GM19468 (cell line): ENCODE results near the gene KCNH5.
"Not testable (repeated sequence)": the region's sequence is repeated elsewhere in the genome, so short reads cannot be mapped to it uniquely, and the experiment has no call there.

ENCODE experiments used
- ATAC-seq: cut with Tn5 transposase; IDR thresholded peaks from one replicate; pipeline ENCODE4 v1.9.1; 2021; ENCODE audit warnings: mild to moderate bottlenecking, moderate library complexity, moderate number of reproducible peaks; ENCODE audit not compliant: unreplicated experiment; ENCODE audit errors: extremely low read depth

Gene KCNH5

GRCh38 chr14:62897771-62898170, 147.5 kb downstream of the KCNH5 start:
- ATAC-seq, result no peak

GRCh38 chr14:62896932-62897456, 148.3 kb downstream of the KCNH5 start:
- ATAC-seq, result no peak

GRCh38 chr14:62894736-62895135, 150.5 kb downstream of the KCNH5 start:
- no peak for ATAC-seq

GRCh38 chr14:62889364-62889763, 155.9 kb downstream of the KCNH5 start:
- no peak for ATAC-seq

GRCh38 chr14:62886461-62886860, 158.8 kb downstream of the KCNH5 start:
- ATAC-seq, result no peak

GRCh38 chr14:62885451-62885850, 159.8 kb downstream of the KCNH5 start:
- ATAC-seq, result no peak

DNA sequence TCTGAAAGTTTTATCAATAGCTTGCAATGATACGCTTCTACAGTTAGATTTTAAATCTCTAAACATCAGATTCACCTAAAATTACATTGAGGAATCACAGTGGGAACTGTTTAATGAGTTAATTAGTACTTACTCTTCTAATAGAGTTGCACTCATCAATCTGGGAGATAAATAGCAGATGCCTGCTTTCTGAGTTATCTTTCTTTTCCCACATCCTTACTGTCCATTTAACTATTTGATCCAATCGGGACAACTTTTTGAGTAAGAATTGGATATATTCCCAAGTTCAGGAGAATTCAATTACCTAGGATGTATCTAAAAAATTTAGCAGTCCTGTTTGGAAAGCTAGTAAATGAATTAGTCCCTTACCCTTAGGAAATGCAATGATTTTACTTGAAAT, 162.3 kb downstream of the KCNH5 start:
- ATAC-seq, result no peak

DNA sequence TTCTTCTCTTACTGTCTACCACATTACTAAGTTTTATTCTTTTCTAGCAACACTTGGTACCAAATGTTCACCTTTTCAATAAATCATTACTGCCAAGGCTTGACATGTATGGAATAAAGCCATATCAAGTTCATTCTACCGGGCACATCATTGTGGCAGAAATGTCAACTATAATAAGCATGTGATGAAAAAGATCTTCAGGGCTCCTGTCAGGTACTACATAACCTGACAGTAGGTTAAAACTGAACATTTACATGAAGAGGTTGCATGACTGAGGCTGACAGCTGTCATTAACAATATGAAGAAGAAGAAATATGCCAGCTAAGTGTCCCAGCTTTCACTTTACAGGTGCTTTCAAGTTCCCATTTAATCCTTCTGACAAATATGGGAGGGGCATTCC, 178.9 kb downstream of the KCNH5 start:
- ATAC-seq, result no peak

GRCh38 chr14:62864588-62864987, 180.7 kb downstream of the KCNH5 start:
- ATAC-seq, result no peak

DNA sequence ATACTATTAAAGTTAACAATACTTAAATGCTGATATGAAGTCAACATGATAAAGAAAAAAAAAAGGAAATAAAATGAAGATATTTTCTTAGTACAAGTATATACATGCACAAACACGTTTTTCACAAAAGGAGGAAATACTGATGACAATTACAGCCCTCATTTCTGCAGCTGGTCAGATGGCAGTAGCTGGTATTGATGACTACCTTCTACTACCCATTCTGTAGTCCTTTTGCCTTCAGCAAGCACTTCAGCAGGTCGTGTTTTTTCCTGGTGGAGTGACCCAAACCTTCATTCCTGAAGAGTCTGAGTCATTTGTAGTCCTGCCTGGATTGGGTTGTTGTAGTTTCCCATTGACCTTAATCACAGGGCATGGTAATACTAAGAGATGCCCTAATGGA, 187.2 kb downstream of the KCNH5 start:
- not testable (repeated sequence) for ATAC-seq

DNA sequence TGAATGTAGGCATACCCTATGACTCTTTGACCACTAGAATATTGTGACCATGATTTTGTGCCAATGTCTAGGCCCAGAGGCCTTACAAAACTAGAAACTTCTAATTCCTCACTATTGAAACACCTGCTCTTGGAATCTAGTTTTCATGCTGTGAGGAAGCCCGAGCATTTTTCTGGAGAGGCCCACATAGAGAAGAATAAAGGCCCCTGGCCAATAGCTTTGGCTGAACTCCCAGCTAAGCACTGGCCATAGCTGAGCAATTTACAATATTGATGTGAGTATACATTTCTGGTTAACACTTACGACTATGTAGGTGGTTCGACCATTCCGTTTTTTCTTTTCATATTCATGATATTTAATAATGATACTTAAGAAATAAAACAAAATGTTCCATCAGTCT, 190.3 kb downstream of the KCNH5 start:
- no peak for ATAC-seq

DNA sequence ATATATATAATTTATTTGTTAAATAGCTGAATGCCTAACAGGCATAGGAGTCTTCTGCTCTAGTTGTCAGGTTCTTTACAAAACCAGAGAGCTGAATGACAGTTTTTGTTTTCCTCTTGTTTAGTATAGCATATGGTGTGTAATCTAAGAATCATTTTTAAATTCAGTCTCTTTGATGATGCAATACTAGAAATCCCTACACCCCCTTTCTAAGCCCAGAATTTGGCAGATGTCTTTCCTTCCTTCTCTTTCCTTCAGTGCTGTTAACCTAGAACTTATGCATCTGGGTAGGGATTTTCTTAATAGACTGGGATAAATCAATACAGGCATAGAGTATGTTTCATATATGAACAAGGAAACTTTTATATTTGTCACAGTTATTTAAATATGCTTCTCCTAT, 198.1 kb downstream of the KCNH5 start:
- no peak for ATAC-seq

- no peak for ATAC-seq
These were observed 200.7 kb downstream of the KCNH5 start for GRCh38 chr14:62844546-62844945.

GRCh38 chr14:62824086-62824485, 221.2 kb downstream of the KCNH5 start:
- ATAC-seq, result no peak

DNA sequence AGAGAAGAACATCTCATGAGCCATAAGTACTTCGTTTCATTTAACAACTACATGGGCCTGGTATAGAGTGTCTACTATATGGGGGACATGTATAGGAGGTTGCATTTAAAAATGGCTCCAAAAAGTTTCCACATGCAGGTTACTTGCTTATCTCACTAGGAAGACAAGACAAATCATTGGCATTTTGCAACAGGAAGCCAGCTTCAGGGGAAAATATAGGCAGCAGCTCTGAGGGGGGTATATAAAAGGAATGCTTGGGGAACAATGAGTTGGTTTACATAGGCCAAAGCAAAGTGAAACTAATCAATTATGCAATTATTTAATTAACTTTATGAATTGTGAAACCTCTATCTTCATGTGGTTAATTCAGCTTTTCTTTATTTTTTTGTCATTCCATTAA, 225.3 kb downstream of the KCNH5 start:
- ATAC-seq, result no peak

DNA sequence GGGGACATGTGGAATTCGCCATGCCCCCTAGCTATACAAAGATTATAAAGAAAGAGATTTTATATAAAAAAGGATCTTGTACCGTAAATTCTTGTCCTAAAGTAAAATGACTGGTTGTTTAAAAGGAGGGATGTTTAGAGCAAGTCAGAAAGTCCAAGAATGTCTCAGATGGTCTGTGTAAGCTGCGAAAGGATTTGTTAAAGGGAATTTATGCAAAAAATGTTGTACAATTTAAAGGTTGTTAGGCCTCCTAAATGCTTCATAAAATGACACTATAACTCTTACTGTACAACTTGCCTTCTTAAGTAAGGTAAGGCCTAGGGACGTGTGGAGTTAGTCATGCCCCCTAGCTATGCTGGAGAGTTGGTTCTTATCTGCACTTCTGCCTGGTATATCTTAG, 237.6 kb downstream of the KCNH5 start:
- ATAC-seq, result no peak

GRCh38 chr14:62800577-62800976, 244.7 kb downstream of the KCNH5 start:
- ATAC-seq, result no peak

- ATAC-seq, result no peak
These were observed 248.8 kb downstream of the KCNH5 start for GRCh38 chr14:62796431-62796830.

GRCh38 chr14:62792578-62792977, 252.7 kb downstream of the KCNH5 start:
- no peak for ATAC-seq

GRCh38 chr14:62781328-62781727, 263.9 kb downstream of the KCNH5 start:
- ATAC-seq, result not testable (repeated sequence)

- ATAC-seq, result no peak
These were observed 266.4 kb downstream of the KCNH5 start for GRCh38 chr14:62778852-62779251.

GRCh38 chr14:62778310-62778709, 266.9 kb downstream of the KCNH5 start:
- ATAC-seq, result no peak

DNA sequence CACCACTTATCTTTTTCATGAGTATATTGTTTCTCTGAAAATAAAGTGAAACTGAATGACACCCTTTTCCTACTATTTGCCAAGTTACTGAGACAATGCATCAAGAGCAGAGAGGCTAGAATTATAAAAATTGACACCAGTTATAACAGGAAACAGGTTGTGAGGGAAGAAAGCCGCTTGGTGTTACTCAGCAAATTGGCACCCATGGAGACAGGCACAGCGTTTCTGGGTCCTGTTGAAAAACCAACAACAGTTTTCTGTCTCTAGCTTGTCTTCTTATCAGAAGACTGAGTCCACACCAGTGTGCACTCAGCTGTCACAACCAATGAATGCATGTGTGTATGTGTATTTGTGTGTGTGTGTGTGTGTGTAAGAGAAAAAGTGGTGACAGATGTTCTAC, 267.7 kb downstream of the KCNH5 start:
- ATAC-seq, result no peak
